HG03103 (cell line): ENCODE results near the gene SEPTIN3.

ENCODE experiments used
- ATAC-seq: cut with Tn5 transposase; IDR thresholded peaks from one replicate; pipeline ENCODE4 v1.9.1; 2021; ENCODE audit warnings: low read depth; ENCODE audit not compliant: unreplicated experiment

The SEPTIN3 gene, protein sequence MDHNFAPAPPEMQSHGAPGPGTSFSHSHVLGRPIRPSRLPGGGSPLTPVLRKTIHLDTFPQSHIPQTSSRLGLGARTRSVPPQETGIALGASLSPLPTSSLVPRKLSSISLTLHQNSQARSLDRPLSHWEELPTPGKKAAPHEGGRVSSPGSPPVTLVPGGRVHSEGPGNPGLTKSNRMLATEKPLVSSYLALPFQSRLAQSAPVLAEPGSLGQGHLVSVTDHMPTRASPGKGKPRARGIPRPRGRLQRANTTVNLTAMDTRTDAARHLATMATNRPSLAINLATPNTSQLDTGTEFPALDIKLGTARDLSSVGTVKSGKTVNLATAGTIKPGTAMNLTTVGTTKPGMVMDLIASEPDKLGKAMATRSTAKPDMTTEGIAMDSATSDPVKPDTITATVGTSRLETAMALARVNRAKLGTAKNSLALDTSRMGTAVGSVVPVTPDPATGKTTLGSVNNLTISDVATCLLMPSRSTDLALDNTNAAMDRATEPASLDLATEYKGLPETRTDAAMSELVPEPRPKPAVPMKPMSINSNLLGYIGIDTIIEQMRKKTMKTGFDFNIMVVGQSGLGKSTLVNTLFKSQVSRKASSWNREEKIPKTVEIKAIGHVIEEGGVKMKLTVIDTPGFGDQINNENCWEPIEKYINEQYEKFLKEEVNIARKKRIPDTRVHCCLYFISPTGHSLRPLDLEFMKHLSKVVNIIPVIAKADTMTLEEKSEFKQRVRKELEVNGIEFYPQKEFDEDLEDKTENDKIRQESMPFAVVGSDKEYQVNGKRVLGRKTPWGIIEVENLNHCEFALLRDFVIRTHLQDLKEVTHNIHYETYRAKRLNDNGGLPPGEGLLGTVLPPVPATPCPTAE

DNA sequence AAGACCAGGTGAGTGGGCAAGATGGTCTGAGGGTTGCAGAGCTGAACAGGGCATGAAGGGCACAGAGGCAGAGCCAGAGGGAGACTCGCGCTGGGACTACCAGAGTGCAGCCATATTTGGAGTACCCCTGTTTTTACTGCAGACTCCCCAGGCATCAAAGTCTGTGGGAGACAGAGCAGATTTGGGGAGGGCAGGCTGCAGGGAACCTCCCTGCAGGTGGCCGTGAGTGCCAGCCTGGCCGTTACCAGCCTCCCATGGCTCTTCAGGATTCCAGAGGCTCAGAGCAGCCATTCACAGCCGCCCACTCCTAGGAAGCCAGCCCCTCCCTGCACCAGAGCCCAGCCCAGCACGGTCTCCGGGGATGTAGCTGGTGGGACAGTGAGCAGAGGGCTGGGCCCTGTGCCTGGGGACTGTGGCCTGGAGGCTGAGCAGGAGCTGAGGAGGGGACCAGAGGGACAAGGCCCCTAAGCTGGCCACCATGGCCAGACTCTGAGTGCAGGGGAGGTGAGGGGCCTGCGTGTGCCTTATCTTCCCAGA, at the start of gene SEPTIN3:
TSS of gene SEPTIN3 (plus strand) at position 334 of the 537 bp plus-strand sequence. CDS start 2,050 bp downstream, outside the sequence.
- no peak for ATAC-seq

DNA sequence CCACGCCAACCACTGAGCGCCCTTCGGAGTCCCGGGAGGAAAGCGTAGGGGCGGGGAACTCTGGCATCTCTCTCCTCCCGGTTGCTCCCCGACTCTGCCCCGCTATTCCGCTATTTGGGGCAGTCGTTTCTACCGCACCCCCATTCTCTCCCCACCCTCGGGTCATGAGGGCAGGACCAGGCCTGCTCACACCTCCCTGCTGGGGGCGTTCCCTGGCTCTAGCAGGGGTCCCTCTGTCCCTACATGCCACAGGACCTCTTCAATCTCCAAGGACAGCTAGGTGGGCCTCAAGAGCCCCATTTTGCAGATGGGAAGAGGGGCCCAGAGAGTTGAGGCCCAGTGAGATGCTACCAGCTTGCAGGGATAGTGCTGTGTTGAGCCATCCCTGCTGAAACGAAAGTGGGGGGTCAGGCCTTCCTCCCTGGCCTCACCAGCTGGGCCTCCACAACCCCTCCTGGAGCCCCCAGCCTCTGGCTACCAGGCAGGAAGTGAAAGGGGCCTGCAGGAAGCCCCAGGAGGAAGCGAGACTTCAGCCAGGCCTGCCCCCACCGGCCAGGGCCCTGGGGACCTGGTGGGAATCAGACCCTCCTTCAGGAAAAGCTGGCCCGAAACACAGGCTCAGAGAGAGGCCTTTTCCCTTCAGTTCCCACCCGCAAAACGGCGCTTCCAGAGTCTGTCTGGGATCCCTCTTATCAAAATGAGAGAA, 48.8 kb upstream of the SEPTIN3 start:
- peak; percentile 20 for ATAC-seq

DNA sequence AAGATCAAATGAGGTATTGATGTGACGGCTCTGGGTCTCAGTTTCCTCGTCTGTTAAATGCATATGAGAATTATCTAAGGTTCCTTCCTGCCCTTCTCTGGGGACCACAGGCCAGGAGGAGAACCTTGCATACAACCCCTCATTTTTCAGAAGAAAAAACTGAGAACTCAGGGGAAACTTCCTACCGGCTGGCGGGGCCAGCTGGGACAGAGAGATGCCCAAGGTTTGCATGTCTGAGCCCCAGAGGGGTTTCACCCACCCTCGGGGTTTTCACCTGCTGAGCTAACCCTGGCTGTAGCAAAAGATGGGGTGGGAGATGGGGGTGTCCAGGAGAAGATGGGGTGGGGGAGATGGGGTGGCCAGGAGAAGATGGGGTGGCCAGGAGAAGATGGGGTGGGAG, 46.9 kb upstream of the SEPTIN3 start:
- no peak for ATAC-seq

DNA sequence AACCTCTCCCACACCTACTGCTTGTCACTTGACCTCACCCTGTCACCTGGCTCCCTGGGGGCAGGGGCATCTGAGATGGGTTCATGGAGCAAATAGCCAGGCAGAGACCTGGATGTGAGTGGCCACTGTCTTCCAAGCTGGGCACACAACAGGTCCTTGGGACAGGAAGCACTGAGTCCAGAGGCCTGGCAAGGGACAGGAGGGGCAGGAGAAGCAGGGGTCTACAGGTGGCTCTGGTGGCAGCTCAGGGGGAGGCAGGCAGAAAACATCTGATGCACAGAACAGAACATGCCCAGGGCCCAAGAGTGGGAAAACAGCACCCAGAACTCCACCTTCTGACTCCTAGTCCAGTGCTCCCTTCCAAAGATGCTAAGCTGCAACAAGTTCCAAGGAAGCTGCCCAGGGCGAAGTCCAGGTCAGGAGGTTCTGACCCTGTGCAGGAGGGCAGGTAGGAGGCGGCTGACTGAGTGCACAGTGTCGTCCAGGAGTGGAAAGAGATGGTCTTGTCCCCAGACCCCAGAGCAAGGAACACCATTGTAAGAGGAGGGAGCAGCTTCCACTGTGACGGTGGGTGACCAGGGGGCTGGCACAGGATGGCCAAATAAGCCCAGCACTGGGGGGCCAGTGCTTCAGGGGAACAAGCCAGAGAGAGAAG, 46.2 kb upstream of the SEPTIN3 start:
- ATAC-seq, result no peak

DNA sequence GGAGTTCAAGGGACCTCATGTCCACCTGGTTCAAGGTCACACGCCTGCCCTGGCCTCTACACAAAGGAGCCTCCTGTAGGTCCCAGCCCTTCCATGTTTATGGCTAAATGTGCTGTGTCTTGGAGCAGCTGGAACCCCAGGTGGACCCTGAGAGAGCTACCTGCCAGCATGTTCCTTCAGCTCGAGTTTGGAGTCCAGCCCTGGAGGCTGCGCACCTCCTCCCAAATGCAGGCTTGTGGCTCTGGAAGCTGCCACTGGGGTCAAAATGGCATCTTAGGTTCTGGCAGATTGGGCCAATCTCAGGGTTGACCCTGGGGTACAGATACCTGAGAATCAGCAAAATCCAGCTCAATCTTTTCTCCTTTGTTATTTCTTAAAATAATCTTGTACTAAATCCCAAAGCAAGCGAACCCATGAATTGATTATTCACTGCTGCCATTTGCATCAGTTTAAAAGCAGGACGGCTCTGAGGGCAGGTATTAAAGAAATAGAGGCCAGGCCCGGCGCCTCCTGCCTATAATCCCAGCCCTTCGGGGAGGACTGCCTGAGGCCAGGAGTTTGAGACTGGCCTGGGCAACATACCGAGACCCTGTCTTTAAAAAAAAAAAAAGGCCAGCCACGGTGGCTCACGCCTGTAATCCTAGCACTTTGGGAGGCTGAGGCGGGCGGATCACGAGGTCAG, 45.5 kb upstream of the SEPTIN3 start:
- ATAC-seq, result no peak

DNA sequence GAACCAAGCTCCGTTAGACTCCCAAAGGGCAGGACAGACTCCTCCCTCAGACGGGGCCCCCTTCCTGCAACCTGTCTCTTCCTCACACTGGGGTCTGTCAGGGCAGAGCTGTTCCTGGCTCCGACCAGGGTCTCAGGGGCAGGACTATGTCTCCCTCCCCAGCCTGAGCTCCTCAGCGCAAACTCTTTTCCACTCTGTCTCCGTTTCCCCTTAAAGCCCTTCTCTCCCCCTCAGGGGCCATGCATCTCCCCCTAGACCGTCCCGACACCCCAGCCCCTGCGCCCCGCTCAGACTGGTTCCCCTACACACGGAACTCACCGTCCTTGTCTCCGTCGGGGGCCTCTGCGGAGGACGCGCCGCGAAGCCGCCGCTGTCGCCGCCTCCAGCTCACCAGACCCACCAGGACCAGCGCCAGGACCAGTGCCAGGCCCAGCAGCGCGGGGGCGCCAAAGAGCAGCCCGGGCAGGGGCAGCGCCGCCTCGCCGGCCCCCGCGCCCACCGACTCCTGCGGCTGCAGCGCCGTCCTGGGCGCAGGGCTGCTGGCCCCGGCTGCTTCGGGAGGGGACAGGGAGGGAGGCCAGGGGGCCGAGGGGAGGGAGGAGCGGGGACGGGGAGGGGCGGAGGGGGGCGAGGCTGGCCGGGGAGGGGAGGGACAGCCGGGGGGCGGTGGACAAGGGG, 43.3 kb upstream of the SEPTIN3 start:
- ATAC-seq, result peak; percentile 36

DNA sequence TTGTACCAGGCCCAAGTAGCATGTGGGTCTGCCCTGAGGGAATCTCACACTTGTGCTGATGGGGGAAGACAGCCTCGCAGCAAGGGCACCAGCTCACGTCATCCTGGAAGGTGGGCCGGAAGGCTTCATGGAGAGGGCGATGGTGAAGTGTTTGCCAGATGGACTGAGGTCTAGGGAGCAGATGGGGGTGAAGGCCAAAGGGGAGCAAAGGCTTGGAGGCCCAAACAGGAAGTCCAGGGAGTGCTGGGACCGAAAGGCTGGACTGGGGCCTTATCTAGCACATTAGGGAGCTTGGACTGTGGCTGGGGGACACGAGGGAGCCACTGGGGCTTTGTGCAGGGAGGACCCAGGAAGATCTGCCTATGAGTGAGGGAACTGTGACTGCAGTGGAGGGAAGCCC, 41.4 kb upstream of the SEPTIN3 start:
- ATAC-seq, result no peak

DNA sequence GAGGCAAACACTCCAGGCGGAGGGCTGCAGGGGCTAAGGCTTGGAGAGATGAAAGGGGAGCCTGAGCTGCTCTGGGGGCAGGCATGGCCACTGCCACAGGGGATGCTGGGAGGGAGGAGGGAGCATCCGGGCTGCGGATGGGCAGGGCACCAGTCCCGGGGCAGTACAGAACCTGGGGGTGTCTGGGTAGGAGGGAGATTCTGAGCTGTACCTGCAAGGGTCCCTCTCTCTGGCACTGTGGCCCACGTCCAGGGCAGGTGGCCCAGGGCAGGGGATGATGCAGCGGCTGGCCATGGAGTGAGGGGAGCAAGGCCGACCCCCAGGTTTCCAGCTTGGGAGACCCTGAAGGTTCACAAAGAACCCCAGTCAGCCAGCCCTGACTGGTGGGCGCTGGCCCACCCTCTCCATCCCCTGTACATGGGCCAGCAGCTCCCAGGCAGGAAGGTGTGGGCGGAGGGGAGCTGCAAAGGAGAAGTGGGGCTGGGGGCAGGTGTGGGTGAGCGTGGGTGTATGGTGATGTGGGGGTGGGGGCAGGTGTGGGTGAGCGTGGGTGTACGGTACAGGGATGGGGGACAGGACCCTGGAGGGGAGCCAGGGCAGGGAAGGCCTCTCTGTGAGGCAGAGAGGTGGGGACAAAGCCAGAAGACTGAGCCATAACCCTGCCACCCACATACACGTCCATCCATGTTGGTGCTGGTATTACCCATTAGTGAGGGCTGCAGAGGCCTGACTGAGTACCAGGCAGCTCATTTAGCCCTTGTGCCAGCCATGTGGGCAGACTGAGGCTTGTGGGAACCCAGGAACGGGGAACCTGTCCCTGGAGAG, 40.4 kb upstream of the SEPTIN3 start:
- ATAC-seq, result no peak

DNA sequence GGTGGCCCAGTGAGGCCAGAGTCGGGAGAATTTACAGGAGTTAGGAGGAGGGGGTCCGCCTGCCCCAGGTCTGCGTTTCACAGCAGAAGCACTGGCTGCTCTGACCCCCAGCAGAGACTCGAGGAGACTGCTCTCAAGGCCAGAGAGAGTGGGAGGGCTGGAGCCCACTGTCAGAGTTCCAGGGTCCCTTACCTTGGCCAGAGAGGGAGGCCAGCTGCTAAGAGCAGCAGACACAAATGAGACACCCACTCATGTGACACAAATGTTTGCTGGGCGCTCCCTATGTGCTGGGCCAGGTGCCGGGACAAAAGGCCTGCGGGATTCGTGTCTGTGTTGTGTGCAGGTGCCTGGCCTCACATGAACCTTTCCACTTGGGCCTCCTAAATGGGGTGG, 39.8 kb upstream of the SEPTIN3 start:
- ATAC-seq, result no peak

DNA sequence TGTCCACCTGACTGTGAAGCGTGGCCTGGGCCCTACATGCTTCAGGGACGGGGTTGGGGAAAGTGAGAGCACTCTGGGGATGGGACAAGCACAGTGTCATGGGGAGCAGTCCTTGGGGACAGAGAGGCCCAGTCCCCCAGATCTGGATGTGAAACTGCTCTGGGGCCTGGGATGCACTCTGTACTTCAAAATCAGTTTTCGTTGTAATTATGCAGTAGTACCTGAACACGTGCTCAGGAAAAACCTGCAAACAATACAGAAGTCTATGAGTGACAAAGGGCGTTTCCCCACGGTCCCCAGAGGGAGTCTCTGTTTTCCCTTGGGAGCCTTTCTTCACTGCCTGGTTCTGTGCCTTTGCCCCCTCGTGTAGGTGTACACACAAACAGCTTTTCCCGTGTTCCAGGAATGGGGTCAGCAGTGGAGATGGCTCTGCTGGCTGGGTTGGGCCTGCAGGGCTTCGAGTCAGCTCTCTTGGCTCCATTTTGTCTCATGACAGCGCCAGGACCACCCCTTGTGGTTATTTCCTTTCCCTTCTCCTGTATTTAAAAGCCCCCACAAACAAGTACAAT, 37.5 kb upstream of the SEPTIN3 start:
- ATAC-seq, result no peak

DNA sequence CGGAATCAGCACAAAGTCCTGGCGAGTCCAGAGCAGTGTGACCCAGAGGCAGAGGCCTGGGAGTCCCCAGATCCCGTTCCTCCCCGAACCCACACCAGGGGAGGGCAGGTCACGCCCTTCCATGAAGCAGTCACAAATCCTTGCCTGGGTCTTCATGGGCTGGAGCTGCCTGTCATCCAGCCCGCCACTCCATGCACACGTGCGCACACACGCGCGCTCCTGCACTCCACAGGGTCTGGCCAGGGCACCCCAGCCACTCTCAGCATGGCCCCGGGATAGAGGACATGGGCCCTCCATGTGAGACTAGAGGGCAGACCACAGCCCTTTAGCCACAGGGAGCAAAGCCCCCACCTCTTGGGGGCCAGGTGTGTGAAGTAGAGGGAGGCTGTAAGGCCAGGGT, 36.9 kb upstream of the SEPTIN3 start:
- no peak for ATAC-seq

DNA sequence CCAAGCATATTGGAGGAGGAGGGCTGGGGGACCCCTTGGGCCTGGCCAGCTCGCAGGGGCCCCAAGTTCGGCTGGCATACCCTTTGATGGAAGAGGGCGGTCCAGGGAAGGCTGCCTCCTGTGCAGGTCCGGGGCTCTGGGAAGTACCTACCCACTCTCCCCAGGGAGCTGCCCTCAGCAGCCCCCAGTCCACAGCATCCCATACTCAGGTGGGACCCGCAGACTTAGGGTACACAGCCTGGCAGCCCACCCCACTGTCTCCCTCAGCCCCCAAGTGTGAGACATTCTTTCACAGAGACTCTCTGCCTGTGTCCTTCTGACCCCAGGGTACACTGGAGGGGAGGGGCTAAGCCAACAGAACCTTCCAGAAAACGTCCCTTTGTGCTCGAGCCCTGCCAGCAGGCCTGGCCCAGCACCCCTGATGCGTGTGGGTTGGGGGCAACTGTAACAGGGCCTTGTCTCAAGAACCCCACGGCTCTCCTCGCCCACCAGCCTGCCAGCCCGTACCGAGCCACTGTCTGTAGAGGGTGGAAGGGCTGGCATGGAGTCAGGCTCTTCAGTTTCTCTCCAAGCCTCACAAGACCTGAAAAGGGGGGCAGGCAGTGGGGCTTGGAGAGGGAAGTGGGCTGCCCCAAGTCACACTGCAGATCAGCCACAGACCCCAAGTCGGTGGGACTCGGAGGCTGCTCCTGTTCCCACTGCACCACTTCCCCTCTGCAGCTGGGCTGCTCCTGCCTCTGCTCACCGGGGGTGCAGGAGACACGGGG, 35.6 kb upstream of the SEPTIN3 start:
- ATAC-seq, result no peak

DNA sequence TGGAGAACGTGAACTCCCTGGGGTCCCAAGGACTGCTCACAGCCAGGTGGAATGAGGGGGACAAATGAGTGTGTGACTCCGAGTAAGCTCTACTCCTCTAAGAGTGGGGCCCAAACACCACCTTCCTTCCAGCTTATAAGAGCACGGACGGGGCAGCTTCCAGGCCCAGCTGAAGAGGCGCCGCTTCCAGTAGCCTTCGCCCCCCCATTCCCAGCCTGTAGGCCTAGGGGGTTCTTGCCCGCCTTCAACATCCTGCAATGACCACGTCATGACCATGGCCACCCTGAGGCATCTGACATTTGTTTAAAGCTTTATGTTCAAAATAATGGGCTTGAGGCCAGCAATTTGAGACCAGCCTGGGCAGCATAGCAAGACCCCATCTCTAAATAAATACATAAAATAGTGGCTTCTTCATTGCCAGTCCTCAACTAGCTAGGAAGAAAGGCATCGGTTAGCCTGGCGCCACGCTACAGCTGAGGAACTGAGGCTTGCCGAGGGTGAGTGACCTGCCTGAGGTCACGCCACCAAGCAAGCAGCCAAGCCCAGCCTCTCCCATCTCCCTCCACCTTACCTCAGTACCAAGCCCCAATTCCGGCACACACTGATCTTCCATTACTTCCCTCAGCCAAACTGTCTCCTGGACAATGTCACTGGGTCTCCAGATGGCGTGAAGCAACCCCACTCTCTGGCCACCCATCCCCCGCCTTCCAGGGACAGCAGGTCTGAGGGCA, 34.8 kb upstream of the SEPTIN3 start:
- ATAC-seq, result no peak

DNA sequence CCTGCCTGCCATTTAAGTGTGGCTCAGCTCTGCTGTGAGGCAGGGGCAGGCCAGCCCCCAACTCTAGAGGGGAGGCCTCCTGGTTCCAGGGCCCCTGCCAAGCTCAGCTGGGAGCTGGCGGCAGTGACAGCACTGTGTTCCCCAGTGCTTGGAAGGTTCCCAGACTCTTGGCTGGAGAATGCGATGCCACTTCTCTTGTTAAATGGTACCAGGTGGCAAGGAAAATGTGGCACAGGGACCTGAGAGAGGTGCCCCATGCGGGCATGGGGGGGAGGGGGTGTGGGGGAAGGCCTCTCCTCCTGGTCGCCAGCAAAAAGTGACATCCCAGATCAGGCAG, 34.3 kb upstream of the SEPTIN3 start:
- ATAC-seq, result no peak

DNA sequence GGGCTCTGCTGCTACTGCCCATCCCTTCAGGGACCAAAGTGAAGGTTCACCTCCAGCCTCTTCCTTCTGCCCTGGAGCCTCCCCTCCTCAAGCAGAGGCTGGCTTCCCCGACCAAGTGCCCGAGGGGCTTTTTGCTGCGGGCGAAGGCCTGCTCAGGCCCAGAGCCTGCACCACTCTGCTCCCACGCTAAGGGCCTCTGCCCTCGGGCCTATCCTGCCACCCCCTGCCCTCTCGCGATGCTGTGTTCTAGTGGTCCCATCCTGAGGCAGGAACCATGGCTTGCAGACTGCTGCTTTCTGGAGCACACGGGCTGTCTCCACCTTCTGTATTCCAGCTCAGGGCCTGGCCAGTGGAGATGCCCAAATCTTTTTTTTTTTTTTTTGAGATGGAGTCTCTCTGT, 33.7 kb upstream of the SEPTIN3 start:
- ATAC-seq, result no peak

DNA sequence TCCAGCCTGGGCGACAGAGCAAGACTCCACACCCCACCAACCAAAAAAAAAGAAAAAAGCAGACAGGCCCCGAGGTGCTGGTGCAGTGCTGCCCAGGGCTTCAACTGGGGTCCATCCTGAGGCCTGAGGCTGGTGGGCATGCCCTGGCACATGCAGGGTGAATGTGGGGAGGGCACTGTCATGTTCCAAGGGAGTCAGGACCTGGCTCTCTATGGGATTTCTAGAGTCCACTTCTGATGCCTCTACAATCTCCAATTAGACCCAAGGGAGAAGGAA, 32.4 kb upstream of the SEPTIN3 start:
- ATAC-seq, result no peak
